Activated gamma-delta T cell treated with anti-CD3 and anti-CD28 coated beads, Interleukin-2, amount 50 U/mL, for 16 hours (primary cell): ENCODE data around the gene MAFF.
A peak's percentile ranks its signal among the peaks of the same experiment; 100 is the strongest.
"Not testable (repeated sequence)": the region's sequence is repeated elsewhere in the genome, so short reads cannot be mapped to it uniquely, and the experiment has no call there.

ENCODE experiments used
- DNase-seq: peaks from one replicate; pipeline ENCODE4 v3.0.0-alpha.2; 2020; ENCODE audit warnings: low read depth

MAFF gene

DNA sequence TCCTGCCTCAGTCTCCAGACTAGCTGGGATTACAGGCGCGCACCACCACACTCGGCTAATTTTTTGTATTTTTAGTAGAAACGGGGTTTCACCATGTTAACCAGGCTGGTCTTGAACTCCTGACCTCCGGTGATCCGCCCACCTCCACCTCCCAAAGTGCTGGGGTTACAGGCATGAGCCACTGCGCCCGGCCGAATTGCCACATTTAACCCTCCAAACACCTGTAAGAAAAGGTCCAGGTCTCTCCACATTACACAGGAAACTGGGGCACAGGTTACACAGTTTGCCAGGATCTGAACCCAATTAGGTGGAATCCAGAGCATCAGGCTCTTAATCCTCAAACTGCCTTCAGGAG, 24.2 kb upstream of the MAFF start:
- DNase-seq = not testable (repeated sequence)

DNA sequence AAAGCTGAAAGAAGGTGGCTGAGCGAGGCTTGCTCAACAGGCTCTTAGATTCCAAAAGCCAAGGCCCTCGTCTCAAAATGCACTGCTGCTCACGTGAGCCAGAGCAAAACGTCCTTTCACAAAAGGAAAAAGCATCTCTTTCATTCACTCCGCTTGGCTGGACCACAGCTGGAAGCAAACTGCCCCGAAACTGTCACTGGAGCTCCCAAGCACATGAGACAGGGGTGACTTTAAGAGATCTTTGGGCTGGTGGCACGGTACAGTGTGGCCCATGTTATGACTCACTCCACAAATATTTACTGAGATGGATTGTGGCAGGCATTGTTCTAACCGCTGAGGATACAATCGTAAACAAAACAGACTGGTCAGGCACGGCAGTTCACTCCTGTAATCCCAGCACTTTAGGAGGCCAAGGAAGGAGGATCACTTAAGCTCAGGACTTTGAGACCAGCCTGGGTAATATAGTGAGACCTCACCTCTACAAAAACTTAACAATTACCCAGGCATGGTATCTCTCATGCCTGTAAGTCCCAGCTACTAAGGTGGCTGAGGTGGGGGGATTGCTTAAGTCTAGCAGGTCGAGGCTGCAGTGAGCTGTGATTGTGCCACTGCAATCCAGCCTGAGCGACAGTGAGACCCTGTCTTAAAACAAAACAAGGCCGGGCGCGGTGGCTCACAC, 23.7 kb upstream of the MAFF start:
- DNase-seq = no peak

DNA sequence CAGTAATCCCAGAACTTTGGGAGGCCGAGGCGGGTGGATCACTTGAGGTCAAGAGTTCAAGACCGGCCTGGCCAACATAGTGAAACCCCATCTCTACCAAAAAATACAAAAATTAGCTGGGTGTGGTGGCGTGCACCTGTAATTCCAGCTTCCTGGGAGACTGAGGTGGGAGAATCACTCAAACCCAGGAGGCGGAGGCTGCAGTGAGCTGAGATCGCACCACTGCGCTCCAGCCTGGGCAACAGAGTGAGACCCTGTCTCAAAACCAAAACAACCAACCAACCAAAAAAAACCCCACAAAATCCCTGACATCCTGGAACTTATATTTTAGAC, 23.2 kb upstream of the MAFF start:
- not testable (repeated sequence) for DNase-seq

DNA sequence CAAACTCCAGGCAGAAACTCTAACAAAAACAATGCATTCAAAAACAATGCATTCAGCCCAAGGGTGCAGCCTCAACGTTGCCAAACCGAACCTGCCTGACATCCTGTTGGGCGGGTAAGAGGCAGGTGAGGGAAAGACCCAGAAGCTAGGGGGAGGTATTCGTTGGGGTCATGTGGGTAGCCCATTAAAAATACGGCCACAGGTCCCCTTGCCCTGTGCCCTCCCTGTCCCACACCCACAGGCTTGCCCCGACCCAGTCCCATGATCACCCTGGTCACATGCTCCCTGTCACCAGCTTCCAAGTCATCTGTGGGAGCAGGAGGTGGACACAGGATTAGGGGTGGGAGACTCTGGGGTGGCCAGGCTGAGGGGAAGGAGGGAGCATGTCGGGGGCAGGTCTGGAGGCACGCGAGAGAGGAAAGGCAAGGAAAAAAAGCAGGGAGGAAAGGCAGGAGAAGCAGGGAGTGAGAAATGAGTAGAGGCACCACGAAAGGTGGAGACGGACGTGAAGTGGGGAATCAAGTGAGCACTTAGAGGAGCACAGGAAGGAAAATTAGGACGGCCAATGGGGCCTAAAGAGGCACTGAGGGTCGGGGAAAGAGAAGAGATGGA, 20.8 kb upstream of the MAFF start:
- no peak for DNase-seq

DNA sequence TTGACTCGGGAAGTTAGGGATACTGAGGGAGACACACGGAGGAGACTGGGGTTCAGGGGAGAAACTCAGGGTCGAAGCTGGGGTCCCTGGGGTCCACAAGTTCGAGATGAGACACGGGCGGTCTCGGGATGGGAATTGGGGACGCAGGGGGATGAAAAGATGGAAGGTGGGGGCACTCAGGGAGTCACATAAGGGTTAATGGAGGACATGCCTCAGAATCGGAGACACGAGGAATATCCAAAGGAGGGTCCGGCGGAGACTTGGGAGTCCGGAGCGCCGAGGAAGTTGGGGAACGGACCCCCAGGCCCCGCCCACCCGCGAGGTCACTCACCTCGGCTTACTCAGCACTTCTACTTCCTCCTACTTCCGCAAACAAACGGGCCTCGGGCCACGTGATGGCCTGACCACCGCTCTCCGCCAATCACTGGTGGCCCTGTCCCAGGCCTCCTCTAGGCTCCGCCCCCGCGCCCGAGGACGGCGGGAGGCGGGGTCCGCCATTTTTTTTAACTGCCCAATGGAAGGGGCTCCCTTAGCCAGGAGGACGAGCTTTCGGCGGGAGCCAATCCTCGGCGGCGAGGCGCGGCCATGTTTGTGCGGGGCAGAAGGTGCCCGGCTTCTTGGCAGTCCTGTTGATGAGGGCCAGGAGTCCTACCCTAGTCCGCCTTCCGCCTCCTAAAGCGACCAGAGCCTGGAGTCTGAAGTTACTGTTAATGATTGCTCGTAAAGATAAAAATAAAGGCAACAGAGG, 20.2 kb upstream of the MAFF start, which contains the start of gene PLA2G6:
Gene PLA2G6 (minus strand): TSS at position 378 of the 748 bp plus-strand sequence. CDS start 12,404 bp downstream, outside the sequence.
- DNase-seq = peak; percentile 94

DNA sequence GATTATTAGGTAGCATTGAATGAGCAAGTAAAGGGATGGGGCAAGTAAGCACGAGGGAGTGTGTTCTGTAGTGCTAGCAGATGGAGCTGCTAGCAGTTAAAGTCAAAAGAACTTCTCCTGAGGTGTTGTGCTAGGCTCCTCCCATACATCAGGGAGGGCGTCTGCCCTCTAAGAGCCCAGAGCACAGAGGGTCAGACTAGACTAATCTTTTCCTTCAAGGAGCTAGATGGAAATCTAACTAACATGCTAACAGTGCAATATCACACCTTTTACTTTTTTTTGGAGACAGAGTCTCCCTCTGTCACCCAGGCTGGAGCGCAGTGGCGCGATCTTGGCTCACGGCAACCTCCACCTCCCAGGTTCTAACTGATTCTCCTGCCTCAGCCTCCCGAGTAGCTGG, 17.0 kb upstream of the MAFF start:
- no peak for DNase-seq

DNA sequence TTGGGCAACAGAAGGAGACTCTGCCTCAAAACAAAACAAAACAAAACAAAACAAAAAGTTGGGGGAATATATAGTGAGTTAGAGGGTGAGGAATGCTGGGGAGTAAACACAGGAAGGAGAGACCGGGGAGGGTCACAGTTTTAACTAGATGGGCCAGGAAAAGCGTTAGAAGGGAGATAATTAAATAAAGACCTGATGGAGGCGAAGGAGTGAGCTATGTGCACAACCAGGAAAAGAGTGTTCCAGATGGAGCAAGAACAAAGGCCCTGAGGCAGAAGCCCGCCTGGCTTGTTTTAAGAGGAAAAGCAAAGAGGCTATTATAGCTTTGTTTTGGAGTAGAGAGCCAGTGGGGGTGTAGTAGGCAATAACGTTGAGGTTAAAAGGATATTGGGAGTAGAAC, 15.4 kb upstream of the MAFF start:
- DNase-seq = no peak

DNA sequence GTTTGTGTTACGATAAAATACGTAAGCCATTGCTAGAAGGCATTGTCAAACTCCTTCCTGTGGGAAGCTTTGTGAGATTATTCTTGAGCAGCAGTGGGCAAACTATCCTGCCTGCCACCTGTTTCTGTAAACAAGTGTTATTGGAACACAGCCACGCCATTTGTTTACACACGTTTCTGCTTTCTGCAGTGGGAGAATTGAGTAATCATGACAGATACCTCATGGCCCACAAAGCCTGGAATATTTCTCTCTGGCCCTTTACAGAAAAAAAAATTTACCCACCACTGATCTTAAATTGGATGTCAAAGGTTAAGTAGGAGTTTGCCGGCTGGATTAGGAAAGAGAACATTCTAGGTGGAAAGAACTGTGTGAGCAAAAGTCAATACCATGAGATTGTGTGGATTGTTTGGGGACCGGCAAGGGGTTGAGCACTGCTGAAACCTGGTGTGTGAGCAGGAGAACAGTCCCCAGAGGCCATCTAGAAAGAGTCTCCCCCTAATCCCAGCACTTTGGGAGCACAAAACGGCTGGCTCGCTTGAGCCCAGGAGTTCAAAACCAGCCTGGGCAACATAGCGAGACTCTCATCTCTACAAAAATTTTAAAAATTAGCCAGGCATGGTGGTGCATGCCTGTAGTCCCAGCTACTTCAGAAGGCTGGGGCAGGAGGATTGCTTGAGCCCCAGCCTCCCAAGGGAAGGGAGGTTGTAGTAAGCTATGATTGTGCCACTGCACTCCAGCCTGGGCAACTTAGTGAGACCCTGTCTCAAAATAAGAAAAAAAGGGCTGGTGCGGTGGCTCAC, 14.2 kb upstream of the MAFF start:
- DNase-seq = no peak

DNA sequence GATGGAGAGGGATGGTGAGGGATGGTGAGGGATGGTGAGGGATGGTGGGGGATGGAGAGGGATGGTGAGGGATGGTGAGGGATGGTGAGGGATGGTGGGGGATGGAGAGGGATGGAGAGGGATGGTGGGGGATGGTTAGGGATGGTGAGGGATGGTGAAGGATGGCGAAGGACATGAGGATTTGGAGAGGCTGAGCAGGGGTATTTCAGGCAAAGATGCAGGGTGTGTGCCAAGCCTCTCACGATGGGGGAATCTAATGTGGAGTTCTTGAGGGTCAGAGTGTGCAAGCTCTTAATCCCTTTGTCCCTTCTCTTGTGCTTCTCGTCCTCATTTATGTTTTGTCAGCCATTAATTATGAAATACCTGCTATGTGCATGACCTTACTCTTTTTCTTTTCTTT, 12.7 kb upstream of the MAFF start:
- DNase-seq = no peak

DNA sequence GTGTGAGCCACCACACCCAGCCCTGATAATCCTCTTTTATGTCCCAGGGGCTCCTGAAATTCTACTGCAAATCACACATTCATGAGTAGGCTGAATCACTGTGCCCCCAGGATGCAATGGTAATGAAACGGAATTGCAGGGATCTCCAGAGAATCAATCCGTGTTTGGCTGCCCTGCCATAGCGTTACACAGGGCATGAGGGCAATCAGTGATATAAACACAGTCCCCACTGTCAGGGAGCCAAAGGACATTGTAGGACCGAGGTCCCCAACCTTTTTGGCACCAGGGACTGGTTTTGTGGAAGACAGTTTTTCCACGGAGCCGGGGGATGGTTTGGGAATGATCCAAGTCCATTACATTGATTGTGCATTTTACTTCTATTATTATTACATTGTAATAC, 11.2 kb upstream of the MAFF start:
- no peak for DNase-seq

DNA sequence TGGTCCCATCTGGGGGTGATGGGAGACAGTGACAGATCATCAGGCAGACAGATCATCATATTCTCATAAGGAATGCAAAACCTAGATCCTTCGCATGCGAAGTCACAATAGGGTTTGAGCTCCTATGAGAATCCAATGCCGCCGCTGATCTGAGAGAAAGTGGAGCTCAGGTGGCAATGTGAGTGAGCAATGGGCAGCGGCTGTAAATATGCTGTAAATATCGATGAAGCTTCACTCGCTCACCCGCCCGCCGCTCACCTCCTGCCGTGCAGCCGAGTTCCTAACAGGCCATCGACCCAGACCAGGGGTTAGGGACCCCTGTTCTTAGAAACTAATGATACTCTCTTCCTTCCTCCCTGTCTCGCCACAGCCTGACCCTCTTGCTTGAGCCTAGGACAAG, 10.7 kb upstream of the MAFF start:
- no peak for DNase-seq

DNA sequence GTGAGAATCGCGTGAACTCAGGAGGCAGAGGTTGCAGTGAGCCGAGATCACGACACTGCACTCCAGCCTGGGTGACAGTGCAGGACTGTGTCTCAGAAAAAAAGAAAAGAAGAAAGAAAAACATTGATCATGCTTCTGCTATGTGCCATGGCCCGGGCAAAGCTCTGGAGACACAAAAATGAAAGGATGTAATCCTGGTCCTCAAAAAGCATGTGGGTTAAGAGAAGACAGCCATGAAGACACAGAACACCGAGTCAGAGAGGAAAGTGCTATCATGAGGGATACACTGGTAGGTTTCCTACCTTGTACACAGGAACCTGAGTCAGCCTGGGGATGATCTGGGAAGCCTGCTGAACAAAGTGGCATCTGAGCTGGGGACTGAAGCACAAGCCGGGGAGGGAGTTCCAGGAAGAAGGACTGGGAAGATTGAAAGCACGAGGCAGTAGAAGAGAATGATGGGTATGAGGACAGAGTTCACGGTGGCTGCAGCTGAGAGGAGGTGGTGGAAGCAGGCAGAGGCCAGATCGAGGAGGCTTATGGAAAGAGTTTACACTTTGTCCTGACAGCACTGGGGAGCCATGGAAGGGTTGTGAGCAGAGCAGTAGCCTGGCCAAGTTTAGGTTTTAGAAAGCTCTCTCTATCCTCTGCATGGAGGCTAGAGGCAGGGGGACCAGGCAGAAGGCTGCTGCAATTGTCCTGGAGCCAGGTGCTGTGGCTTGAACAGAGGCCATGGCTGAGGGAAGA, 9.9 kb upstream of the MAFF start:
- no peak for DNase-seq

DNA sequence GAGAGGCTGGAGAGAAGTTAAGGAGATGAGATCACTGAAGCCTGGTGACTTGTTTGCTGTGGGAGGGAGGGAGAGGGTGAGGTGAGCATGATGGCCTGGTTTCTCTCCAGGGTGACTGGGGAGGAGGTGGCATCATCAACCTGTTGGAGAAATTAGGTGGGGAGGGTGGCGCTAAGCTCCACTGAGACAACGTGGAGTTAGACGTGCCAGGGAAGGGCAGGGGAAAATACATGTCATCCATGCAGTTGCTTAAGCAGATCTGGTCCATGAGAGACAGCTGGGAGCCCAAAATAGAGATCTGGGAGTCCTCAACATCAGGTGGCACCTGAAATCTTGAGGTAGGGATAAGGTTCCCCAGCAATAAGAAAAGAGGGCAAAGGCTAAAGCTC, 9.3 kb upstream of the MAFF start:
- no peak for DNase-seq

DNA sequence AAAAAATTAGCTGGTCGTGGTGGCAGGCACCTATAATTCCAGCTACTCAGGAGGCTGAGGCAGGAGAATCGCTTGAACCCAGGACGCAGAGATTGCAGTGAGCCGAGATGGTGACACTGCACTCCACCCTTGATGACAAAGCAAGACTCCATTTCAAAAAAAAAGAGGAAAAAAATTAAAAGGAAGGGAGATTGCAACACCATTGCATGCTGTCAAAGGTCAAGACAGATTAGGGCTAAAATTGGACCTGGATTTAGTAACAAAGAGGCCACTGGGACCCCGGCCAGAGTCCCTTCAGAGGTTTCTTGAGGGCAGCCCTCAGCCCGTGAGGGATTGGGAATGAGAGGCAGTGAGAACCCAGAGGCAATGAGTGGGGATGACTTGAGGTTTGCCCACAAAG, 8.2 kb upstream of the MAFF start:
- DNase-seq = no peak

DNA sequence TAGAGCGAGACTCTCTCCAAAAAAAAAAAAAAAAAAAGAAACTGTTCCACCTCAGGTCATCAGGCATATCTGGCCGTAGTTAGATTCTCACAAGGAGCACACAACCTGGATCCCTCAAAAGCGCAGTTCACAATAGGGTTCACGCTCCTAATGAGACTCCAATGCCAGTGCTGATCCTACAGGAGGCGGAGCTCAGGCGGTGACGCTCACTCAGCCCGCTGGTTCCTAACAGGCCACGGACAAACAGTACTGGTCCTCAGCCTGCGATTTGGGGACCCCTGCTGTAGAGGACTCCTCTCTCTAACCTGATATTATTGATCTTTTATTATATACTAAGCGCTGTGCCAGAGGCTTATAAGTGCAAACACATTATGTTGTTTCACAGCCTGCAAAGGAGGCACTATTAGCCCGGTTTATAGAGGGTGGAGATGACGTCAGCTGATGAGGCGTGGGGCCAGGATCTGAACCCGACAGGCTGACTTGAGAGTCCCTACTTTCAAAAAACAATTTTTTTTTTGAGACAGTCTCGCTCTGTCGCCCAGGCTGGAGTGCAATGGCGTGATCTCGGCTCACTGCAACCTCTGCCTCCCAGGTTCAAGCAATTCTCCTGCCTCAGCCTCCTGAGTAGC, 4.9 kb upstream of the MAFF start:
- no peak for DNase-seq

DNA sequence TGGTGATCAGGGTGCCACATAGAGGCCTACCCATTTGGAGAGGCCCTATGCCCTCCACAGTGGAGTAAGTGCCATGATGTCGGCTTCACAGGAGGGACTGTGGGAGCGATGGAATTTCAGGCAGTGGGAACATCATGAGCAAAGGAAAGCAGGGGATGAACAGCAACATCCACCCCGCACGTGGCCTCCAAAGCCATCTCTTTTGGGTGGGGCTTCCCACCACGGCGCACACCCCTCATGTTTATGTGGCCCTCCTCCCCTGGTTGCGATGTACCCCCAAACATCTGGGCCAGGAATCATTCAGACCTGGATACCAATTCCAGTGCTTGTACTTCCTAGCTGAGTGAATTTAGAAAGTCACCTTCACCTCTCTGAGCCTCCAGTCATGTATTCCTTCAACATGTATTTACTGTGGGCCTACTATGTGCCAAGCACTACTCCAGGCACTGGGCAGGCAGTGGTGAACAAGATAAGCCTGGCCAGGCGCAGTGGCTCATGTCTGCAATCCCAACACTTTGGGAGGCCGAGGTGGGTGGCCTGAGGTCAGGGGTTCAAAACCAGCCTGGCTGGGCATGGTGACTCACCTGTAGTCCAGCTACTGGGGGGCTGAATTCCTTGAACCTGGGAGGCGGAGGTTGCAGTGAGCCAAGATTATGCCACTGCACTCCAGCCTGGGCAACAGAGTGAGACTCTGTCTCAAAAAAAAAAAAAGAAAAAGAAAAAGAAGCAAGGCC, 1.8 kb upstream of the MAFF start:
- DNase-seq = no peak

DNA sequence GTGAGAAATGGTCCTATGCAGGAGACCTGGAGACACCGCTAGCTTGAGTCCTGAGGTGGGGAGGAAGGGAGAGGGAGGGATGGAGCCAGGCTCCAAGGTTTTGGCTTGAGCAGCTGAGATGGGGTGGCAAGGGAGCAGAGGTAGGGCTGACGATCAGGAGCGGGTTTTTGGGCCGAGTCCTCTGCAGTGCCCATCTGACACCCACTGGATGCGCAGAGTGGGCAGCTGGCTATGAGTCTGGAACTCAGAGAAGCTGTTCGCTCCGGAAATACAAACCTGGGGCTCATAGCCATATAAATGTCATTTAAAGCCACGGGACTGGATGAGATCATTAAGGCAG, 453 bp upstream of the MAFF start:
- no peak for DNase-seq

DNA sequence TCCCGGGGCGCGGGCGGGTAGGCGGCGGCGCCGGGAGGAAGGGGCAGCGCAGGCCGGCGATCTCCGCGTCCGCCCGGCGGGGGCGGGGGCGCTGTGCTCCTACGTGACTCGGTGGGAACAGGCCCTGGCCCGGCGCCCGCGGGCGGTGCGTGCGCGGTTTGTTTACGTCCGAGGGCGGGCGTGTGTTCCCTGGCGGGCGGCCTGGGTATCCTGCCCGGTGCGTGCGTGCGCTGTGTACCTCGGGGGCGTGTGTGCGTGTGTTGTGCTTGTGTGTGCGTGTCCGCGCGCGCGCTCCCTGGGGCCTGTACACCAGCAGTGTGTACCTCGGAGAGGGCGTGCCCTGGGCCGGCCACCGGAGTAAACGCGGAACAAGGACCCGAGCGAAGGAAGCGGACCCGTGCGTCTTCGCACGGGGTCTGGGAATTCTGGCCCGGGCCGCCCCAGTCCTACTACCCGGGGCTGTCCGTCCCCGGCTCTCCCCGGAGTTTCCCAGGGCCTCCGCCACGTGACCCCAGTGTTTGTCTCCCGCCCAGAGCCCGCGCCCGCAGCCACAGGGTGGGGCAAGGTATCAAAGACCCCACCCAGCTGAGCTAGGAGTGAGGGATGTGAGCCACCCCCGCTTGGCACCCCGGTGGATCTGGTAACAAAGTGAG, 769 bp downstream of the MAFF start:
- DNase-seq = peak; percentile 44

DNA sequence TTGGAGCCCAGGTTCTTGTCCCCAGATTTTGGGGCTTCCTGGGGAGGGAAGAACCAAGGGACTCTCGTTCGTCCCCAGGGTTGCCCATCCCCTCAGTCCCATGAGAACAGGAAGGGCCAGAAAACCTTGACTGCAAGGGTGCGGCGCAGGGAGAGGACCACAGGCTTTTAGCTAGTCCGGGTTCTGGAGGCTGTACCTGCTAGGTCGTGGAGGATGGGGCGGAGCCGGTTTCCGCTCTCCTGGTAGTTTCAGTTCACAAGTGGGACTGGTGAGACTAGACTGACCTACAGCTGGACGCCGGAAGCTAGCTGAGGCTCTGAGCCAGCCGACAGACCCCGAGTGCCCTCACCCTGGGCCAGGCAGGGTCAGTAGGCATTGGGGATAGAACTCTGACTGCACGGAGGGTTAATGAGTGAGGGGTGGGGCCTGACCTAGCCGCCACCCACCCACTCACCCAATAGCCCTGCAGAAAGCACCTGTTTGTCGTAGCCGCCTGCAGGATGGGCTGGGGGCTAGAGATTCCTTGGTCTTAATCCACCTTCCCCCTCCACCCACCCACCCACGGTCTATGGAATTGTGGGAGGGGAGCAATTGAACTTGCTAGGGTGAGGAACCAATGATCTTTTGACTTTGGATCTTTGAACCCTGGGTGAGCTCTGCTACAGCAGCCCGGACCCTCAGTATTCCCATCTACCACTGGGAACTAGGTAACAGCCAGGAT, 1.5 kb downstream of the MAFF start:
- no peak for DNase-seq
